Testis (tissue), 3 donors: ENCODE data around the gene DCLK1. TPM values are rescaled to one million over a fixed set of nuclear protein-coding genes. Genes with fewer than 3 reads are reported as not detected.

ENCODE experiments used
- DNase-seq: peaks from one replicate; pipeline ENCODE4 v3.0.0-alpha.2; 2019
- H3K27ac ChIP-seq, 2 donors: fragments of 200-600 bp; sonication (generic); one replicate each; pipeline ENCODE4 v1.5.1; 2019
- H3K27me3 ChIP-seq: fragments of 200-600 bp; sonication (generic); one replicate; pipeline ENCODE4 v1.5.1; 2019
- H3K36me3 ChIP-seq: fragments of 200-600 bp; sonication (generic); one replicate; pipeline ENCODE4 v1.5.1; 2017; ENCODE audit warnings: low read depth; ENCODE audit errors: missing control alignments
- H3K4me1 ChIP-seq: fragments of 200-600 bp; sonication (generic); one replicate; pipeline ENCODE4 v1.5.1; 2019
- H3K4me3 ChIP-seq, 2 donors: fragments of 200-600 bp; sonication (generic); one replicate each; pipeline ENCODE4 v1.5.1; 2017 to 2019
- H3K9me3 ChIP-seq: fragments of 200-600 bp; sonication (generic); one replicate; pipeline ENCODE4 v1.5.1; 2017
- CTCF ChIP-seq, 3 experiments: fragments of 450-650 bp in 2 of 3; fragments of 200-600 bp in 1 of 3; sonication (generic) in 1 of 3; IDR thresholded peaks; one replicate each; pipeline ENCODE4 v1.5.1; 2016 to 2019; ENCODE audit warnings: antibody characterized with exemption in 3 of 3, mild to moderate bottlenecking in 2 of 3, moderate library complexity in 1 of 3
- POLR2A ChIP-seq: fragments of 450-650 bp; IDR thresholded peaks from one replicate; pipeline ENCODE4 v1.6.1; 2017; ENCODE audit warnings: antibody characterized with exemption, mild to moderate bottlenecking, moderate library complexity
- WGBS, 2 donors: methylation state at CpG; one replicate each; pipeline ENCODE4 v1.1.5; 2018; 5-methylcytosine and 5-hydroxymethylcytosine counted together
- intact Hi-C: fragments of 100-400 bp; cut with DNase I; formaldehyde crosslinking; loops from one replicate; pipeline ENCODE4 v1.15.1; 2023; ENCODE audit warnings: low total_unique reads
- polyA plus RNA-seq: library from polyadenylated mRNA; stranded (reverse); fragments of 350-450 nt; fragmentation: Illumina TruSeq; extraction: RNeasy Lipid Tissue Mini Kit (QIAGEN cat#74804); gene quantifications from one replicate; pipeline ENCODE4 v1.2.3, GENCODE V29; 2014; ENCODE audit warnings: low read depth, low replicate concordance; ENCODE audit not compliant: insufficient read depth
- total RNA-seq, 2 donors: library from RNA; depleted of rRNA; stranded (reverse); fragments of >200 nt; gene quantifications; one replicate each; pipeline ENCODE4 v1.2.3, GENCODE V29; 2016

DCLK1 gene
- total and polyA plus RNA-seq, 3 donors from 2014 or later, result 4.5 to 8.9 (median 4.9) TPM

- Histone ChIP-seq H3K4me1 (no peaks in the 10 kb centered on the region), H3K27me3 (no peaks in the 10 kb centered on the region), H3K9me3 (no peaks in the 10 kb centered on the region), H3K4me3 (no peak overlapping the region), H3K36me3 (no peaks in the 10 kb centered on the region), H3K27ac (no peak overlapping the region)
- no peak for DNase-seq
- no peak for TF ChIP-seq POLR2A
- no peak for TF ChIP-seq CTCF (IDR thresholded peaks at IDR 0.05)
- intact Hi-C loops, result no loop called here
- 72 to 73% methylated on average over 7 of the region's 7 CpGs for WGBS, 2 donors
Observed at GRCh38 chr13:36089130-36089647, 42.0 kb downstream of the DCLK1 start.

DNA sequence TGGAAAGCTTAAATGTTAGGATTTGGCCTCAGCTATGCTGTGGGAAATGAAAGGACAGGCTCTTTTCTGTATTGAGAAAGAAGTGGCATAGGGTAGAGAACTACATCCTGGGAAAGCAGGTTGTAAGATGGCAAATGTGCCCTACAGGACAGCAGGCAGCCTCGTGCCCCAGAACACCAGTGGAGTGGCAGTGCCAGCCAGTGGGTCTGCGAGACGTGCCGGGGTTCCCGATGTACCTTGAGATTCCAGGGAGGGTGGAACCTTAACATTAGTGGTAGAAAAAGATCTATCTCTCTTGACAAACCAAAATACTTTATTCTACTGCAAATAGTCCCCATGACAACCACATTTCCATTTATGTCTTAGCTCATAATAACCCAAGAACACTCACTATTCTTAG lies 42.7 kb downstream of the DCLK1 start:
- intact Hi-C loops, result no loop called here
- Histone ChIP-seq H3K27ac (no peak overlapping the region), H3K4me1 (no peaks in the 10 kb centered on the region), H3K36me3 (no peaks in the 10 kb centered on the region), H3K4me3 (no peak overlapping the region), H3K27me3 (no peaks in the 10 kb centered on the region), H3K9me3 (no peaks in the 10 kb centered on the region)
- TF ChIP-seq CTCF (IDR thresholded peaks at IDR 0.05), result no peak
- no peak for TF ChIP-seq POLR2A
- DNase-seq, result no peak
- WGBS, 2 donors, result 92 to 96% methylated on average over 5 of the region's 5 CpGs

DNA sequence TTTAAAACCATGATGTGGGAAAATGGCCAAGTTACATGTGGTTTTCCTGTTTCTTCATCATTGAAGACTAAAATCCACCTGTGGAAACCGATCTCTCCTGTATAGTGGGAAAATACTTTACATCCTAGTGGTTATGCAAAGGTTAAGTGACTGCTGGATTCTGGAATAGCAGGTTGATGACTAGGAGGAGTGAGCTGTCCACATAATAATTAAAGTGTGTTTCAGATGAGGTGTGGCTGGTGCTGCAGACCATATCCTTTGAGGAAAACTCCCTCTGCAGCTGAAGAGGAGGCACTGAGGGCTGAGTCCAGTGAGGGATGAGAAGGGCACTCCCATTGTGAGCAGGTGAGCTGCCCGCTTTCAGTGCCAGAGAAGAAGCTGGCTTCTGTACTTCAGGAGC lies 43.2 kb downstream of the DCLK1 start:
- no peak for TF ChIP-seq POLR2A
- TF ChIP-seq CTCF (IDR thresholded peaks at IDR 0.05), result no peak
- Histone ChIP-seq H3K27me3 (no peaks in the 10 kb centered on the region), H3K27ac (no peak overlapping the region), H3K9me3 (no peaks in the 10 kb centered on the region), H3K4me1 (no peaks in the 10 kb centered on the region), H3K4me3 (no peak overlapping the region), H3K36me3 (no peaks in the 10 kb centered on the region)
- intact Hi-C loops, result no loop called here
- DNase-seq, result no peak
- 86 to 93% methylated on average over 2 of the region's 2 CpGs for WGBS, 2 donors

- H3K4me3 ChIP-seq, result no peak overlapping the region
- H3K36me3 ChIP-seq, result no peaks in the 10 kb centered on the region
- no peak for TF ChIP-seq POLR2A
- no peak for TF ChIP-seq CTCF (IDR thresholded peaks at IDR 0.05)
- WGBS, 2 donors, result 86 to 93% methylated on average over 3 of the region's 3 CpGs
- no peaks in the 10 kb centered on the region for H3K4me1 ChIP-seq
- no peak overlapping the region for H3K27ac ChIP-seq
- H3K27me3 ChIP-seq, result no peaks in the 10 kb centered on the region
- intact Hi-C loops, result no loop called here
- no peaks in the 10 kb centered on the region for H3K9me3 ChIP-seq
- DNase-seq, result no peak
Observed at GRCh38 chr13:36086117-36086516, 45.1 kb downstream of the DCLK1 start.

DNA sequence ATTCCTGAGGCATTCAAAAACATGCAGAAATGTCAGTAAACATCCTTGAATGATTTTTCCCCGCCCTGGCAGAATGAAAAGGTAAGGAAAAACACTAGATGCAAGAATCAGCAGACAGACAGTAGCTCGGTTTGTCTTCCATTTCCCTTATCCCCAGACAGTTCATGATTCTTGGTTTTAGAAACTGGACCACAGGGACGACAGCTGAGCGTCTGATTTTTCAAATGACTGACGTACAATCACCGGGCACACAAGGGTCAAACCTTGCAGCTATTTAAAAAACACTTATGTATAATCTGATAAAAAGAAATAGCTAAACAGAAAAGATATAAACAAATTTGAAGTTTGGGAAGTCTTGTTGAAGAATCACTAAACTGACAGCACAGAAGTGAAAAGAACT lies 47.1 kb downstream of the DCLK1 start:
- no peak for TF ChIP-seq POLR2A
- TF ChIP-seq CTCF (IDR thresholded peaks at IDR 0.05), result no peak
- WGBS, 2 donors, result 81 to 89% methylated on average over 6 of the region's 6 CpGs
- Histone ChIP-seq H3K36me3 (no peaks in the 10 kb centered on the region), H3K4me3 (no peak overlapping the region), H3K27ac (no peak overlapping the region), H3K4me1 (no peaks in the 10 kb centered on the region), H3K27me3 (no peaks in the 10 kb centered on the region), H3K9me3 (no peaks in the 10 kb centered on the region)
- intact Hi-C loops, result no loop called here
- DNase-seq, result no peak
